Mesendoderm (in vitro differentiated cells): ENCODE data around the gene RALGAPA2.

Source experiments
- DNase-seq: peaks from one replicate; pipeline ENCODE4 v3.0.0; 2013
- H2AK5ac ChIP-seq: 2 replicates; pipeline ENCODE4 v1.6.1; 2013; ENCODE audit warnings: low read length, inconsistent platforms
- H2BK120ac ChIP-seq: 2 replicates; pipeline ENCODE4 v1.6.1; 2013; ENCODE audit warnings: low read depth, mild to moderate bottlenecking, low read length, moderate library complexity, mixed read lengths
- H2BK15ac ChIP-seq: replicated peaks from 2 replicates; pipeline ENCODE4 v1.6.1; 2013; ENCODE audit warnings: low read depth, mild to moderate bottlenecking, moderate library complexity
- H2BK5ac ChIP-seq: 2 replicates; pipeline ENCODE4 v1.6.1; 2013; ENCODE audit warnings: low read length, inconsistent platforms
- H3K18ac ChIP-seq: 2 replicates; pipeline ENCODE4 v1.6.1; 2013; ENCODE audit warnings: mild to moderate bottlenecking, low read length, mixed read lengths
- H3K23ac ChIP-seq: one replicate; pipeline ENCODE4 v1.6.1; 2013; ENCODE audit warnings: low read length
- H3K27ac ChIP-seq: 2 replicates; pipeline ENCODE4 v1.5.1; 2013; ENCODE audit warnings: low read depth, mild to moderate bottlenecking, inconsistent platforms, low read length, moderate library complexity
- H3K27me3 ChIP-seq: 2 replicates; pipeline ENCODE4 v1.6.1; 2013; ENCODE audit warnings: low read length, control low read depth, mild to moderate bottlenecking, inconsistent platforms; ENCODE audit not compliant: insufficient read depth, poor library complexity
- H3K36me3 ChIP-seq: 2 replicates; pipeline ENCODE4 v1.6.1; 2013; ENCODE audit warnings: low read length, inconsistent platforms; ENCODE audit not compliant: control insufficient read depth, insufficient read depth
- H3K4ac ChIP-seq: one replicate; pipeline ENCODE4 v1.6.1; 2013; ENCODE audit warnings: low read depth, mild to moderate bottlenecking, low read length, moderate library complexity
- H3K4me1 ChIP-seq: 2 replicates; pipeline ENCODE4 v1.6.1; 2013; ENCODE audit warnings: low read depth, low read length, inconsistent platforms; ENCODE audit not compliant: control insufficient read depth
- H3K4me2 ChIP-seq: 2 replicates; pipeline ENCODE4 v1.6.1; 2013; ENCODE audit warnings: low read length
- H3K4me3 ChIP-seq: 2 replicates; pipeline ENCODE4 v1.5.1; 2013; ENCODE audit warnings: mild to moderate bottlenecking, low read length
- H3K56ac ChIP-seq: one replicate; pipeline ENCODE4 v1.6.1; 2013; ENCODE audit warnings: low read length
- H3K79me1 ChIP-seq: 2 replicates; pipeline ENCODE4 v1.6.1; 2013; ENCODE audit warnings: low read length, inconsistent platforms
- H3K79me2 ChIP-seq: 2 replicates; pipeline ENCODE4 v1.6.1; 2013; ENCODE audit warnings: mild to moderate bottlenecking, low read length; ENCODE audit not compliant: control insufficient read depth, insufficient read depth
- H3K9ac ChIP-seq: 2 replicates; pipeline ENCODE4 v1.6.1; 2013; ENCODE audit warnings: low read length, inconsistent platforms
- H4K5ac ChIP-seq: one replicate; pipeline ENCODE4 v1.6.1; 2013; ENCODE audit warnings: low read length
- H4K8ac ChIP-seq: one replicate; pipeline ENCODE4 v1.6.1; 2013; ENCODE audit warnings: low read depth, mild to moderate bottlenecking, control low read depth, low read length, moderate library complexity
- WGBS: extraction: QIAGEN DNeasy Blood & Tissue Kit; methylation state at CpG from one replicate; pipeline ENCODE4 v1.1.7; 2013; ENCODE audit warnings: low lambda C conversion rate, missing lambda C conversion rate; ENCODE audit not compliant: insufficient coverage; ENCODE audit errors: extremely low coverage; 5-methylcytosine and 5-hydroxymethylcytosine counted together

RALGAPA2 gene

GRCh38 chr20:20741087-20742045 is 28.9 kb upstream of the RALGAPA2 start:
- Histone ChIP-seq H3K4me2 (no peak overlapping the region), H3K27me3 (no peaks in the 10 kb centered on the region), H3K18ac (no peak overlapping the region), H2AK5ac (no peak overlapping the region), H3K79me2 (no peaks in the 10 kb centered on the region), H3K4ac (no peak overlapping the region), H4K5ac (no peak overlapping the region), H3K4me3 (no peak overlapping the region), H3K36me3 (no peaks in the 10 kb centered on the region), H3K79me1 (no peaks in the 10 kb centered on the region), H3K56ac (no peak overlapping the region), H2BK120ac (no peak overlapping the region), H2BK15ac (no peak overlapping the region), H4K8ac (no peak overlapping the region), H2BK5ac (no peak overlapping the region), H3K23ac (no peak overlapping the region), H3K9ac (no peak overlapping the region), H3K4me1 (peaks cover 6% of the 10 kb centered on the region), H3K27ac (no peak overlapping the region)
- no peak for DNase-seq
- WGBS, result no CpG with 5 or more reads among the region's 10 CpGs

- DNase-seq, result no peak
- Histone ChIP-seq H3K79me1 (no peaks in the 10 kb centered on the region), H3K36me3 (no peaks in the 10 kb centered on the region), H3K4me3 (no peak overlapping the region), H3K23ac (no peak overlapping the region), H3K4me2 (no peak overlapping the region), H3K27ac (no peak overlapping the region), H3K4ac (no peak overlapping the region), H3K27me3 (no peaks in the 10 kb centered on the region), H4K5ac (no peak overlapping the region), H2BK5ac (no peak overlapping the region), H3K56ac (no peak overlapping the region), H2BK15ac (no peak overlapping the region), H2BK120ac (no peak overlapping the region), H3K18ac (no peak overlapping the region), H3K4me1 (peaks cover 6% of the 10 kb centered on the region), H3K79me2 (no peaks in the 10 kb centered on the region), H3K9ac (no peak overlapping the region), H4K8ac (no peak overlapping the region), H2AK5ac (no peak overlapping the region)
- WGBS, result no CpG with 5 or more reads among the region's 4 CpGs
Observed at GRCh38 chr20:20740541-20740940, 28.1 kb upstream of the RALGAPA2 start.

GRCh38 chr20:20737158-20737557 is 24.7 kb upstream of the RALGAPA2 start:
- H3K4me2 ChIP-seq, result no peak overlapping the region
- no peaks in the 10 kb centered on the region for H3K36me3 ChIP-seq
- no peak for DNase-seq
- H3K56ac ChIP-seq, result no peak overlapping the region
- no CpG with 5 or more reads among the region's 2 CpGs for WGBS
- H2BK5ac ChIP-seq, result no peak overlapping the region
- H3K4me3 ChIP-seq, result no peak overlapping the region
- H3K4ac ChIP-seq, result no peak overlapping the region
- H4K5ac ChIP-seq, result no peak overlapping the region
- H3K9ac ChIP-seq, result no peak overlapping the region
- H3K79me2 ChIP-seq, result no peaks in the 10 kb centered on the region
- no peak overlapping the region for H2BK15ac ChIP-seq
- H3K79me1 ChIP-seq, result no peaks in the 10 kb centered on the region
- H2AK5ac ChIP-seq, result no peak overlapping the region
- H3K23ac ChIP-seq, result no peak overlapping the region
- no peak overlapping the region for H3K18ac ChIP-seq
- no peak overlapping the region for H2BK120ac ChIP-seq
- H3K27me3 ChIP-seq, result no peaks in the 10 kb centered on the region
- no peaks in the 10 kb centered on the region for H3K4me1 ChIP-seq
- H3K27ac ChIP-seq, result no peak overlapping the region
- H4K8ac ChIP-seq, result no peak overlapping the region

GRCh38 chr20:20736303-20736702 is 23.9 kb upstream of the RALGAPA2 start:
- Histone ChIP-seq H3K4me2 (no peak overlapping the region), H3K56ac (no peak overlapping the region), H3K23ac (no peak overlapping the region), H3K4ac (no peak overlapping the region), H3K79me1 (no peaks in the 10 kb centered on the region), H3K4me3 (no peak overlapping the region), H3K18ac (no peak overlapping the region), H3K4me1 (no peaks in the 10 kb centered on the region), H2BK15ac (no peak overlapping the region), H3K79me2 (no peaks in the 10 kb centered on the region), H2BK5ac (no peak overlapping the region), H3K27me3 (no peaks in the 10 kb centered on the region), H3K36me3 (no peaks in the 10 kb centered on the region), H2BK120ac (no peak overlapping the region), H3K27ac (no peak overlapping the region), H2AK5ac (no peak overlapping the region), H4K8ac (no peak overlapping the region), H3K9ac (no peak overlapping the region), H4K5ac (no peak overlapping the region)
- no CpG with 5 or more reads among the region's 6 CpGs for WGBS
- no peak for DNase-seq

- DNase-seq, result no peak
- H2BK120ac ChIP-seq, result no peak overlapping the region
- no peaks in the 10 kb centered on the region for H3K4me1 ChIP-seq
- no peaks in the 10 kb centered on the region for H3K27me3 ChIP-seq
- no peak overlapping the region for H3K4me2 ChIP-seq
- no peak overlapping the region for H2AK5ac ChIP-seq
- H3K23ac ChIP-seq, result no peak overlapping the region
- H3K79me2 ChIP-seq, result no peaks in the 10 kb centered on the region
- no peak overlapping the region for H4K5ac ChIP-seq
- no peak overlapping the region for H3K18ac ChIP-seq
- H2BK15ac ChIP-seq, result no peak overlapping the region
- WGBS, result no CpG with 5 or more reads among the region's 3 CpGs
- H3K4ac ChIP-seq, result no peak overlapping the region
- no peak overlapping the region for H2BK5ac ChIP-seq
- H4K8ac ChIP-seq, result no peak overlapping the region
- no peak overlapping the region for H3K4me3 ChIP-seq
- H3K27ac ChIP-seq, result no peak overlapping the region
- no peaks in the 10 kb centered on the region for H3K79me1 ChIP-seq
- no peak overlapping the region for H3K56ac ChIP-seq
- H3K9ac ChIP-seq, result no peak overlapping the region
- H3K36me3 ChIP-seq, result no peaks in the 10 kb centered on the region
Observed at GRCh38 chr20:20734475-20734948, 22.1 kb upstream of the RALGAPA2 start.
